Stomach (tissue), 9 donors: ENCODE measurements around the gene SCD. TPM values are rescaled to one million over a fixed set of nuclear protein-coding genes. Genes with fewer than 3 reads are reported as not detected.

Experiments
- DNase-seq, 2 donors: peaks; one replicate each; pipeline versions ENCODE4 v3.0.0 to v3.0.0-alpha.2; 2013 to 2019
- H3K27ac ChIP-seq, 5 donors: fragments of 200-600 bp in 4 of 5; sonication (generic) in 4 of 5; one replicate each; pipeline ENCODE4 v1.5.1; 2013 to 2019; ENCODE audit warnings: mild to moderate bottlenecking in 1 of 5, moderate library complexity in 1 of 5
- H3K27me3 ChIP-seq, 3 donors: fragments of 200-600 bp; sonication (generic); one replicate each; pipeline ENCODE4 v1.5.1; 2017 to 2019; ENCODE audit warnings: mixed run types in 1 of 3
- H3K36me3 ChIP-seq, 4 donors: fragments of 200-600 bp; sonication (generic); 1 replicate in 3 of 4; 2 replicates in 1 of 4; pipeline ENCODE4 v1.5.1; 2016 to 2019
- H3K4me1 ChIP-seq, 4 donors: fragments of 200-600 bp; sonication (generic); one replicate each; pipeline ENCODE4 v1.5.1; 2016 to 2019
- H3K4me3 ChIP-seq, 4 donors: fragments of 200-600 bp; sonication (generic) in 3 of 4; one replicate each; pipeline ENCODE4 v1.5.1; 2016 to 2019; ENCODE audit warnings: mild to moderate bottlenecking in 1 of 4
- H3K9me3 ChIP-seq, 4 donors: fragments of 200-600 bp; sonication (generic); one replicate each; pipeline ENCODE4 v1.5.1; 2016 to 2019
- EP300 ChIP-seq: sonication (generic); formaldehyde crosslinking; IDR thresholded peaks from one replicate; pipeline ENCODE4 v1.6.1; 2017; ENCODE audit warnings: antibody characterized with exemption
- POLR2A ChIP-seq, 4 donors: fragments of 450-650 bp; IDR thresholded peaks; one replicate each; pipeline ENCODE4 v1.6.1; 2016; ENCODE audit warnings: antibody characterized with exemption in 4 of 4, control low read depth in 2 of 4, mild to moderate bottlenecking in 1 of 4, moderate library complexity in 1 of 4
- POLR2AphosphoS5 ChIP-seq, 3 donors: sonication (generic); formaldehyde crosslinking; IDR thresholded peaks; one replicate each; pipeline ENCODE4 v1.6.1; 2016; ENCODE audit warnings: antibody characterized with exemption in 3 of 3
- WGBS, 5 donors: extraction: QIAGEN DNeasy Blood & Tissue Kit in 3 of 5; methylation state at CpG; one replicate each; pipeline versions ENCODE4 v1.1.5 to v1.1.7; 2013 to 2018; 5-methylcytosine and 5-hydroxymethylcytosine counted together
- intact Hi-C: fragments of 100-400 bp; cut with DNase I; formaldehyde crosslinking; loops from one replicate; pipeline ENCODE4 v1.15.1; 2023; ENCODE audit warnings: low total_unique reads
- polyA plus RNA-seq, 3 donors: library from polyadenylated mRNA; stranded (reverse); fragments of 200-250 nt; gene quantifications; one replicate each; pipeline ENCODE4 v1.2.3, GENCODE V29; 2013
- total RNA-seq, 5 donors: library from RNA; depleted of rRNA; stranded (reverse); fragments of >200 nt; gene quantifications; one replicate each; pipeline versions ENCODE4 v1.1.0 to v1.2.3, GENCODE V29; 2014 to 2016
- TF ChIP-seq, protein P1 (sequence below), 7 experiments: fragments of 450-650 bp in 4 of 7; fragments of 200-600 bp in 3 of 7; sonication (generic) in 3 of 7; IDR thresholded peaks; one replicate each; pipeline ENCODE4 v1.5.1; 2016 to 2019; ENCODE audit warnings: antibody characterized with exemption in 7 of 7, control low read depth in 2 of 7, mild to moderate bottlenecking in 1 of 7
- donor health status: healthy with polysubstance abuse.
- donor health status: Bipolar disorder and iron deficiency.
- donor health status: healthy.

Gene SCD
- total and polyA plus RNA-seq, 8 donors: 2.3 to 36.2 (median 17.8) TPM

GRCh38 chr10:100355086-100355485 lies 8.1 kb downstream of the SCD start:
- intact Hi-C loops: no loop called here
- H3K27me3 ChIP-seq: no peaks in the 10 kb centered on the region
- no peak overlapping the region for H3K4me3 ChIP-seq
- peaks cover 0 to 43% (median 17%) of the 10 kb centered on the region in 4 donors for H3K4me1 ChIP-seq
- no peak overlapping the region for H3K27ac ChIP-seq
- WGBS, 5 donors: 39 to 71% (median 55%) methylated on average over 4 of the region's 4 CpGs
- H3K36me3 ChIP-seq: peaks cover 0 to 46% (median 13%) of the 10 kb centered on the region in 4 donors
- TF ChIP-seq POLR2AphosphoS5 (IDR thresholded peaks at IDR 0.05) (peak in 1 of 3 donors; percentile 12), EP300 (no peak), POLR2A (IDR thresholded peaks at IDR 0.05) (no peak)
- TF ChIP-seq, protein P1, sequence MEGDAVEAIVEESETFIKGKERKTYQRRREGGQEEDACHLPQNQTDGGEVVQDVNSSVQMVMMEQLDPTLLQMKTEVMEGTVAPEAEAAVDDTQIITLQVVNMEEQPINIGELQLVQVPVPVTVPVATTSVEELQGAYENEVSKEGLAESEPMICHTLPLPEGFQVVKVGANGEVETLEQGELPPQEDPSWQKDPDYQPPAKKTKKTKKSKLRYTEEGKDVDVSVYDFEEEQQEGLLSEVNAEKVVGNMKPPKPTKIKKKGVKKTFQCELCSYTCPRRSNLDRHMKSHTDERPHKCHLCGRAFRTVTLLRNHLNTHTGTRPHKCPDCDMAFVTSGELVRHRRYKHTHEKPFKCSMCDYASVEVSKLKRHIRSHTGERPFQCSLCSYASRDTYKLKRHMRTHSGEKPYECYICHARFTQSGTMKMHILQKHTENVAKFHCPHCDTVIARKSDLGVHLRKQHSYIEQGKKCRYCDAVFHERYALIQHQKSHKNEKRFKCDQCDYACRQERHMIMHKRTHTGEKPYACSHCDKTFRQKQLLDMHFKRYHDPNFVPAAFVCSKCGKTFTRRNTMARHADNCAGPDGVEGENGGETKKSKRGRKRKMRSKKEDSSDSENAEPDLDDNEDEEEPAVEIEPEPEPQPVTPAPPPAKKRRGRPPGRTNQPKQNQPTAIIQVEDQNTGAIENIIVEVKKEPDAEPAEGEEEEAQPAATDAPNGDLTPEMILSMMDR (IDR thresholded peaks at IDR 0.05): no peak
- H3K9me3 ChIP-seq: no peaks in the 10 kb centered on the region
- no peak for DNase-seq

DNA sequence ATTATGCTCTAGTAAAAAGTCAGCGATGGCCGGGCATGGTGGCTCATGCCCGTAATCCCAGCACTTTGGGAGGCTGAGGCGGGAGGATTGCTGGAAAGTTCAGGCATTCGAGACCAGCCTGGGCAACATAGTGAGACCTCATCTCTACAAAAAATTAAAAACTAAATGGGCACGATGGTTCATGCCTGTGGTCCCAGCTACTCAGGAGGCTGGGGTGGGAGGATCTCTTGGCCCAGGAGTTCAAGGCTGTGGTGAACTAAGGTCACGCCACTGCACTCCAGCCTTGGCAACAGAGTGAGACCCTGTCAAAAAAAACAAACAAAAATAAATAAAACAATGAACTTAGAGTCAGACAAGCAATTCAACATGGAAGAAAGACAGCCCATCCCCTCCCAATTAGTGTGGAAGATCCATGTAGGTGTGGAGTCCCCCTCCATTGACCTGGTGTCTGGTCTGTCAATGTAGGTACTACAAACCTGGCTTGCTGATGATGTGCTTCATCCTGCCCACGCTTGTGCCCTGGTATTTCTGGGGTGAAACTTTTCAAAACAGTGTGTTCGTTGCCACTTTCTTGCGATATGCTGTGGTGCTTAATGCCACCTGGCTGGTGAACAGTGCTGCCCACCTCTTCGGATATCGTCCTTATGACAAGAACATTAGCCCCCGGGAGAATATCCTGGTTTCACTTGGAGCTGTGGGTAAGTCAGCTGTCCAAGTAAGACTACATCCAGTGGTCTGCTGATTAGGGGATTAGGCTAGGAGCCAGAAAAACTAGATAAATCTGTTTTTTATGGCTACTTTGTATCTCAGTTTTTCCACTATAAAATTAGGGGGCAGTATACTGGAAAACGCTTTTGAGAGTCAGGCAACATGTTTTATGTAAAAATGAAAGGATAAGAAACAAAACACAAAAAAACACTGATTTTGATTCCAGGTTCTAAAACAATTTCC lies 9.3 kb downstream of the SCD start:
- H3K4me1 ChIP-seq: peaks cover 0 to 33% (median 15%) of the 10 kb centered on the region in 4 donors
- DNase-seq: no peak
- no peak overlapping the region for H3K27ac ChIP-seq
- no peaks in the 10 kb centered on the region for H3K9me3 ChIP-seq
- H3K36me3 ChIP-seq: peaks cover 0 to 55% (median 17%) of the 10 kb centered on the region in 4 donors
- no peak overlapping the region for H3K4me3 ChIP-seq
- WGBS, 5 donors: 90 to 96% (median 94%) methylated on average over 14 of the region's 14 CpGs
- intact Hi-C loops: no loop called here
- H3K27me3 ChIP-seq: no peaks in the 10 kb centered on the region
- no peak for TF ChIP-seq EP300
- TF ChIP-seq POLR2AphosphoS5 (IDR thresholded peaks at IDR 0.05): no peak
- TF ChIP-seq, protein P1 (IDR thresholded peaks at IDR 0.05): no peak
- TF ChIP-seq POLR2A (IDR thresholded peaks at IDR 0.05): no peak

GRCh38 chr10:100357059-100357858 lies 10.2 kb downstream of the SCD start:
- peaks cover 0 to 48% (median 16%) of the 10 kb centered on the region in 4 donors for H3K36me3 ChIP-seq
- peaks cover 0 to 28% (median 11%) of the 10 kb centered on the region in 4 donors for H3K4me1 ChIP-seq
- TF ChIP-seq, protein P1 (IDR thresholded peaks at IDR 0.05): no peak
- TF ChIP-seq POLR2A (IDR thresholded peaks at IDR 0.05): no peak
- no peak for TF ChIP-seq POLR2AphosphoS5 (IDR thresholded peaks at IDR 0.05)
- TF ChIP-seq EP300: no peak
- no peaks in the 10 kb centered on the region for H3K9me3 ChIP-seq
- no peaks in the 10 kb centered on the region for H3K27me3 ChIP-seq
- no peak overlapping the region for H3K4me3 ChIP-seq
- 77 to 84% (median 79%) methylated on average over 4 of the region's 4 CpGs for WGBS, 5 donors
- no peak overlapping the region for H3K27ac ChIP-seq
- no peak for DNase-seq
- intact Hi-C loops: no loop called here

GRCh38 chr10:100359030-100359432 lies 12.0 kb downstream of the SCD start:
- intact Hi-C loops: no loop called here
- 36 to 53% (median 46%) methylated on average over 2 of the region's 2 CpGs for WGBS, 5 donors
- TF ChIP-seq EP300 (no peak), POLR2A (IDR thresholded peaks at IDR 0.05) (no peak), POLR2AphosphoS5 (IDR thresholded peaks at IDR 0.05) (no peak)
- TF ChIP-seq, protein P1 (IDR thresholded peaks at IDR 0.05): no peak
- no peak for DNase-seq
- Histone ChIP-seq H3K4me1 (peaks cover 5 to 46% (median 13%) of the 10 kb centered on the region in 4 donors), H3K9me3 (no peaks in the 10 kb centered on the region), H3K4me3 (no peak overlapping the region), H3K36me3 (peaks cover 0 to 33% (median 11%) of the 10 kb centered on the region in 4 donors), H3K27ac (no peak overlapping the region), H3K27me3 (no peaks in the 10 kb centered on the region)
